NCI-H345 treated with DMSO at 0.1 percent for 48 hours (cell line): Measurements from ENCODE around the gene NFIL3.
"Not testable (repeated sequence)": the region's sequence is repeated elsewhere in the genome, so short reads cannot be mapped to it uniquely, and the experiment has no call there.

ENCODE experiments used
- DNase-seq: peaks from one replicate; lab custom pipeline; 2025; ENCODE audit not compliant: unreplicated experiment; lab: John Stamatoyannopoulos, UW

Gene NFIL3, protein sequence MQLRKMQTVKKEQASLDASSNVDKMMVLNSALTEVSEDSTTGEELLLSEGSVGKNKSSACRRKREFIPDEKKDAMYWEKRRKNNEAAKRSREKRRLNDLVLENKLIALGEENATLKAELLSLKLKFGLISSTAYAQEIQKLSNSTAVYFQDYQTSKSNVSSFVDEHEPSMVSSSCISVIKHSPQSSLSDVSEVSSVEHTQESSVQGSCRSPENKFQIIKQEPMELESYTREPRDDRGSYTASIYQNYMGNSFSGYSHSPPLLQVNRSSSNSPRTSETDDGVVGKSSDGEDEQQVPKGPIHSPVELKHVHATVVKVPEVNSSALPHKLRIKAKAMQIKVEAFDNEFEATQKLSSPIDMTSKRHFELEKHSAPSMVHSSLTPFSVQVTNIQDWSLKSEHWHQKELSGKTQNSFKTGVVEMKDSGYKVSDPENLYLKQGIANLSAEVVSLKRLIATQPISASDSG

DNA sequence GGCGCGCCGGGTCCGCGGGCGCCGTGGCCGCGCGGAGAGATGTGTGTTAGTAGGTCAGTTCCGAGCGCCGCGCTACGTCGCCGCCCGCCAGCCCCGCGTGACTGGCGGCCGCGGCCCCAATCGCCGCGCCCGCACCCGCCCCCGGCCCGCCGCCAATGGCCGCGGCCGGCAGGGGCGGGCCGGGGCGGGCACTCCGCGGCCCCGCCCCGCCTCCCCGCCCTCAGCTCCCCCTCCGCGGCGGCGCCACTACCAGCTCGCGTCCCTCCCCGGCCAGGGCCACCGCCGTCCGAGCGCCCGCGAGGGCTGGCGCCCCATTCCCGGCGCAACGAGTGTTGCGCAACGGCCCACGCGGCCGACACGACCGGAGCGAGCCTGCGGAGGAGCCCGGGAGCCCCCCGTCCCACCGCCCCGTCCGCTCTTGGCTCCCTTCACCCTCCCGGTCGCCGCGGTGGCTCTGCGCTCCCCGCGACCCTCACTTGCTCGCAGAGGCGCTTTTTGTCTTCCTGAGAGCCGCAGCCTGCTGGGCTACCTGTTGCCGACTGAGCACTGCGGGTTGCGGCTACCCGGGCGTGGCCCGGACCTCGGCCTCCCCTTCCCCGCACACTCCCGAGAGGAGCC lies at the start of gene NFIL3:
Gene NFIL3 (minus strand): TSS at position 48 of the 618 bp plus-strand sequence. CDS start 13,098 bp downstream, outside the sequence.
- peak; percentile 24 for DNase-seq

DNA sequence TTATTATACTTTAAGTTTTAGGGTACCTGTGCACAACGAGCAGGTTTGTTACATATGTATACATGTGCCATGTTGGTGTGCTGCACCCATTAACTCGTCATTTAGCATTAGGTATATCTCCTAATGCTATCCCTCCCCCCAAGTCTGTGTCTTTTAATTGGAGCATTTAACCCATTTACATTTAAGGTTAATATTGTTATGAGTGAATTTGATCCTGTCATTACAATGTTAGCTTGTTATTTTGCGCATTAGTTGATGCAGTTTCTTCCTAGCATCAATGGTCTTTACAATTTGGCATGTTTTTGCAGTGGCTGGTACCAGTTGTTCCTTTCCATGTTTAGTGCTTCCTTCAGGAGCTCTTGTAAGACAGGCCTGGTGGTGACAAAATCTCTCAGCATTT lies 47.9 kb upstream of the NFIL3 start:
- DNase-seq = not testable (repeated sequence)

DNA sequence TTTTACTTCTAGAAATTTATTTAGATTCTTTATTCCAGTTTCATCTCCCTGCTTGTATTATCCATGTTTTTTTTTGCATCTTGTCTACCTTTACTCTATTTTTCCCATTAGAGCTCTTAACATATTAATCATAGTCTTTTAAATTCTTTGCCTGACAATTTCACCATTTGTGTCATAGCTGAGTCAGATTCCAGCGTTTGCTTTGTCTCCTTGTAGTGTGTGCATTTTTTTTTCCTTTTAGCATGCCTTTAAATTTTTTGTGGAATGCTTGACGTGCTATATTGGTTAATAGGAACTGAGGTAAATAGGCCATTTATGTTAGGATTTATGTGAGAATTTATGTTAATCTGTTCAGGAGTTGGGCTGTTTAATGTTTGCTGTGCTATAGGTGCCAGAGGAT lies 41.8 kb upstream of the NFIL3 start:
- DNase-seq = no peak

DNA sequence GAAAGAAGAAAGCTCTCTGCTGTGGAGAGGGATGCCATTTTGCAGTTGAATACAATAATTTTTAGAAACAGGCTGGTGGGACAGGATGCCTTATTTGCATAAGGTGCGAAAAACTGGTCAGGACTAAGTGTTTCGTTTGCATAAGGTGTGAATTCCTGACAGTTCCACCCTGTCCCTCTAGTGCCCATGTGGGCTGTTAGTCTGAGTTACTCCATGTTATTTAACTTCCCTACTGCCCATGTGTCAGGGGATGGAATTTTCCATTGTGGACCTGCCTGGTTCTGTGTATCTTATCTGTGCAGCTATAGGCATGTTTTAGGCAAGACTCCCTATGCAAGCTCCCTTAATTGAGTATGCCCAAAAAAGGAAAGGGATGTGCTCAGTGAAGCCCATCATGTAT lies 35.3 kb upstream of the NFIL3 start:
- no peak for DNase-seq

DNA sequence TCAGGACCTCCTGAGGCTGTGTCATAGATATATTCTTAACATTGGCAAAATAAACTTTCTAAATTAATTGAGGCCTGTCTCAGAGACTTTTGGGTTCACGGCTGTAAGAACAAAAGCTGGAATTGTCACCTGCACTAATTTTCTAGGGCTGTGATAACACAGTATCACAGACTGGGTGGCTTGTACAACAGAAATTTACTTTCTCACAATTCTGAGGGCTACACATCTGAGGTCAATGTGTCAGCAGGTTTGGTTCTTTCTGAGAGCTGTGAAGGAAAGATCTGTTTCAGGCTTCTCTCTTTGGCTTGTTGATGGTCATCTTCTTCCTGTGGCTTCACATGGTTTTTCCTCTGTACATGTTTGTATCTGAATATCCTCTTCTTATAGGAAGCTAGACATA lies 29.2 kb upstream of the NFIL3 start:
- DNase-seq = no peak

DNA sequence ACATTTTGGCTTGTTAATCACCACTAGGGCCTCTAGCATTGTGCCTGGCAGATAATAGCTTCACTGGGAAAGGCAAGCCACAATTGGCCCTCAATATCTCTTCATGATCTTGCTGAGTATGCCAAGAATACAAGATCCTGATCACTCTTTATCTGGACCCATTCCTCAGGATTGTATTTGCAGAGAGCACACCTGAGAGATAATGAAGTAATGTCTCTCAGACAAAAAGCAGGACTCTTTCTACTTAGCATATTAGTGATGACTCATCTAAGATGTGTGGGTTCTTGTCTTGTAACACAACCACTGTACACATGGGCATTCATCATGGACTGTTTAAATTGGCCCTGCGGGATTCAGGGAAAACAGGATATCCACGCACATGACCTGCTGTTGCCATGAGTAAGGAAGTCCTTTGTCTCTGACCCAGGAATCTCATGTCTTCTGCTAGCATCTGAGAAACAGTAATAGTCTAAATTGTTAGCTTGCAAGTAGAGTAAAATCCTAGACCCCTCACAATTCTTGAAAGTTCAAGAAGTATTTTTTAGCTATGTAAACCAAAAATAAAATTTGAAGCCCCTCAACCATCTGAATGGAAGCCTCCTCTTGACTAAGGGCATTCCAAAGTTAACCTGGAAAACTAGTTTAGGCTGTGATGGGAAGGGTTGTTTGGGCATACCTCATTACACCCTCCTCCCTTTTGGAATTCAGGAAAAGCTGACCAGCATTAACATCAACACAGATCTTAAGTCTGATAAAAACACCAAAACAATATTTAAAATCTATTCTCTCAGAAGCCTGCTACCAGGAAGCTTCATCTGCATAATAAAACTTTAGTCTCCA lies 28.0 kb upstream of the NFIL3 start:
- DNase-seq = no peak

DNA sequence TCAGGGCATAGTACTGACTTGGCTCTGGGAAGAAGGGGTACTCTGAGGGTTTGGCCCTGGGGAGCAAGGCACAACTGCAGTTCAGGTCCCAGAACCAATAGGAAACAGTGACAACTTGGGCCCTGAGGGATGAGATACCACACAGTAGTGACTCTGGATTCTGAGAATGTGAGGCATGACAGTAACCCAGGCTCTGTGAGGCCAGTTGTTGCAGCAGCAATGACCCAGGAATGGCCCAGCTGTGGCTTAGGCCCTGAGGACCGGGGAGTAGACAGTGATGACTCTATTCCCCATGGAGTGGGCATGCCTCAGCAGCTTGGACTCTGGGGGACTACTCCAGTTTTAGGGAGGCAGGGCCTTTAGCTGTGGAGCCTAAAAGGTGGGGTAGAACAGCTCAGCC lies 21.5 kb upstream of the NFIL3 start:
- no peak for DNase-seq

DNA sequence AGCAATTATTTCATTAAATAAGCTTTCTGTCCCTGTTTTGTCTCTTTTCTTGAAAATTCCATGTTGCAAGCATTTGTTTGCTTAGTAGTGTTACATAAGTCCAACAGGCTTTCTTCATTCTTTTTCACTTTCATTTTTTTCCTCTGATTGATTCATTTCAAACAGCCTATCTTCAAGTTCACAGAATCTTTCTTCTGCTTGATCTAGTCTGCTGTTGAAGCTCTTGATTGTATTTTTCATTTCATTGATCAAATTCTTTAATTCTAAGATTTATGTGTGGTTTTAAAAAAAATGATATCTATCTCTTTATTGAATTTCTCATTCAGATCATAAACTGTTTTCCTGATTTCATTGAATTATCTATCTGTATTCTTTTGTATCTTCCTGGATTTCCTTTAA lies 20.4 kb upstream of the NFIL3 start:
- DNase-seq = no peak

DNA sequence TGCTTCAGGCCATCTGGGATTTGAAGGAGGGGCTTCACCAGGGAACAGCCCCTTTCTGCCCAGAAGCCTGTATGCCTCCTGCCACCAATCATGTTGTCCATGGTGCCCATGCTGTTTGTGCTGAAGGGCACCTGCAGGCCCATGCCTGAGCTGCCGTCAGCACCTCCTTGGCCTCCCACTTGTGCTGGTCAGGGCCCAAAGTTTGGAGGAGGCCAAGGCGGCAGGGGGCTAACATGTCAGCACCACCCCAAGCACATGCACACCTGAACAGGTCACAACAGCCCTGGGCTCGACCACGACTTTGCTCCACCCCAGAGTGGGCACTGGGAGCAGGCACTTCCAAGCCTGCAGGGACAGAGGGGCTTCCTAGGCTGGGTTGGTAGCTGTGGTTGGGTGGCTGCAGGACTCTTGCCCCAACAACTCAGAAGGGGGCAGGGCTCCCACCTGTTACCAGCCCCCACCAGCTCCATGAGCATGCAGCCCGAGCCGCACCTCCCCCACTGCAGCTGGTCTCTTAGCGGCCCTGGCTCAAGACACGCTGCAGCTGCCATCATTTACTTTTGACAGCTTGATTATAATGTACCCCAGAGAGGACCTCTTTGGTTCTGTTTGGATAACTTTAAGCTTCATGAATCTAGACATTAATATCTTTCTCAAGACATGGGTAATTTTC lies 19.8 kb upstream of the NFIL3 start:
- no peak for DNase-seq

DNA sequence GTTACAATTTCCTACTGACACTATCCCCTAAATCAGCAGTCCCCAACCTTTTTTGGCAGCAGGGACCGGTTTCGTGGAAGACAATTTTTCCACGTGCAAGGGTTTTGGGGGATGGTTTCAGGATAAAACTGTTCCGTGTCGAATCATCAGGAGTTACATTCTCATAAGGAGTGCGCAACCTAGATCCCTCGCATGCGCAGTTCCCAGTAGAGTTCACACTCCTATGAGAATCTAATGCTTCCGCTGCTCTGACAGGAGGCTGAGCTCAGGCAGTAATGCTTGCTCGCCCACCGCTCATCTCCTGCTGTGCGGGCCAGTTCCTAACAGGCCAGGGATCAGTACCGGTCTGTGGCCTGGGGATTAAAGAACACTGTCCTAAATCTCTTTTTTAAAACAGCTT lies 13.2 kb upstream of the NFIL3 start:
- no peak for DNase-seq

DNA sequence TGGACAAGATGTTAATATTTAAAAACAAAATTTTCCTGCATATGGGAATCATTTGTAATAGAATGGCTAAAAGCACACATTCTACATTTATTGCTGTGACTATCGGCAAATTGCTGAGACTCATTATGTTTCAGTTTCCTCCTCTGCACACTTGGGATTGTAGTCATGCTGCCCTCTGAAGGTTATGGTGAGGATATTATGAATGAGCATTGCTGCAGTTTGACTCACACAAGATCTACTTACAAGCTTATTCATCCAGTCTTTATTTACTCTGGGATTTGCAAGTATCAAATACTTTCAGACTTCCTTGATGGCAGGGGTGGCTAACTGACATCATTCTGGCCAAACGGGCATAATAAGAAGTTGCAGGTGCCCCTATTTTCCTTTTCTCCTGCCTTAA lies 9.5 kb upstream of the NFIL3 start:
- no peak for DNase-seq

DNA sequence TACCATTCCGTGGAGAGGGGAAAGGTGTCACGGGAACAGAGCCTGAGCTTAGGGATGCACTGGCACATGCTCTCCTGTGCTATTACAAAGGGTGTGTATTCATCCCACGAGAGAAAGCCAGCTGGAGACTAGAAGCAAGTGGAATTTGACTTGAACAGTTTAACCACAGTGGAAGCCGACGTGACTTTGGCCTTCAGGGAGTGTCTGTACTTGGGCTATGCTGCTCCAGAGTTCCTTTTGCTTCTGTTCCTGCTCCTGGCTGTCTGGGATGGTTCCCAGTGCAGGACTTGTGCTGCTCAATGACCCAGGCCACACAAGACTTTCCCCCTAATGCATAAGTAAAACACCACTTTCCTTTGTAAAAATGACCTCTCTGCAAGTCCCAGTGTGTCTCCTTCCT lies 7.9 kb upstream of the NFIL3 start:
- no peak for DNase-seq

DNA sequence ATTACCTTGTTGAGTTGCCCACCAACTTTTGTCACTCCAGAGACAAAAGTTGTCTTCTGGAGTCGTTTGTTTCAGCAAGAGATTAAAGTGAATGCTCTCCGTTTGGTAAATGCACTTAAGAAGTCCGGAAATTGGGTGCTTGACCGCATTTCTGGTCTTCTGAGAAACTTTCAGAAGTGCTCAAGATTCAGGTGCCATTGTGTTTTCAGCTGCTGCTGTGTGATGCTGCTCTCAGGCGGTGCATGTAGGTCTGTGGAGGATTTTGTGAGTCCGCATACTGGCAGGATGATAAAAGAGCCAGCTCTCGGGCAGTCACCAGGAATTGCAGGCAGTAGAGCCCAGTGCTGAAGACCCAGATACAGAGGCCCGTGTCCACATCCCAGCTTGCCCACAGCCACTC lies 5.9 kb upstream of the NFIL3 start:
- DNase-seq = no peak

DNA sequence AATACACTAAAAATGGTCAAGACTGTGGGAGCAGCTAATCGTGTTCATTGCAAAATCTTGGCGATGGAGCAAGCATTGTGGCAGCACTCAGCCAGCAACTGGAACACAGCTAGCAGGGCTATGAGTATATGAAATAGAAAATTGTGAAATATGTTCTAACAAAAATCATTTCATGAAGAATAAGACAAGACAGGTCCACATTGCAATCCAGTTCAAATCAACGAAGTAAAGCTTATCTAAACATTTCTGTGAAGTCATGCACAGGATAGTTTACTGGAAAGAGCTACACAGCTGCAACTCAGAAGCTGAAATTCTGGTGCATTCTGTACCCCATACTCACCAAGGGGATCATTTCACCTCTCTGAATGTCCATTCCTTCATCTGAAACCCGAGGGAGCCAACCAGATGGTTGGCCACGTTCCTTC lies 5.3 kb upstream of the NFIL3 start:
- DNase-seq = no peak

DNA sequence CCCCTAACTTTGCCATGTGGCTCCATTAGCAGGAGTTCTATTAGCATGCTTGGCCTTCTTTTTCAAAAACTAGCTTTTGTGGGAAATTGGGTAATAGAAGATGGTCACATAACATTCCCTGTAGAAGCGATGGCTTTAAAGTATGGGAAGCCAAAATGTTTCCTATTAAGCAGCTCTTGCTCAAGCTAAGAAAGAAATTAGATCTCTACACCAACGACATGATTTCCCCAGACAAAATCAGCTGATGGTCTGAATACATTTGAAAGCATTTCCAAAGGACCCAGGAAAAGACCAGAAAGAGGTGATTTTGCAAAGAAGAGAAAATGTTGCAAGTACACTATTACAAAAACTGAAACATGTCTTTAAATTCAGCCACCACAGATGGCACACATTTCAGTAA lies 4.8 kb upstream of the NFIL3 start:
- no peak for DNase-seq

DNA sequence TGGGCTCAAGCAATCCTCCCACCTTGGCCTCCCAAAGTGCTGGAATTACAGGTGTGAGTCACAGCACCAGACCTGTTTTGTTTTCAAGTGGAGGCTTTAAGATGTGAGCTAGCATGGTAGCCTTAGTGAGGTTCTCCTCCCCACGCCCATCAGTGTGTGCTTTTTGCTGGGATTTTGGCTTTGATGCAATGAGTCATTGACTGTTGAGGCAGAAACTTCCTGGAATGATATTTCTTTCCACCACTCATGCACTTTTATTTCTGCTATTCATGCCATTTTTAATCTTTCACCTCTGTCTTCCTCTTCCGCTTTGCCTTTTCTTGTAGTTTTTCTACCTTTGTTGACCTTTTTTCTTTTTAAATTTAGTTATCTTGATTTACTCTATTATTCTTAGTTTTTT lies 4.2 kb upstream of the NFIL3 start:
- no peak for DNase-seq

DNA sequence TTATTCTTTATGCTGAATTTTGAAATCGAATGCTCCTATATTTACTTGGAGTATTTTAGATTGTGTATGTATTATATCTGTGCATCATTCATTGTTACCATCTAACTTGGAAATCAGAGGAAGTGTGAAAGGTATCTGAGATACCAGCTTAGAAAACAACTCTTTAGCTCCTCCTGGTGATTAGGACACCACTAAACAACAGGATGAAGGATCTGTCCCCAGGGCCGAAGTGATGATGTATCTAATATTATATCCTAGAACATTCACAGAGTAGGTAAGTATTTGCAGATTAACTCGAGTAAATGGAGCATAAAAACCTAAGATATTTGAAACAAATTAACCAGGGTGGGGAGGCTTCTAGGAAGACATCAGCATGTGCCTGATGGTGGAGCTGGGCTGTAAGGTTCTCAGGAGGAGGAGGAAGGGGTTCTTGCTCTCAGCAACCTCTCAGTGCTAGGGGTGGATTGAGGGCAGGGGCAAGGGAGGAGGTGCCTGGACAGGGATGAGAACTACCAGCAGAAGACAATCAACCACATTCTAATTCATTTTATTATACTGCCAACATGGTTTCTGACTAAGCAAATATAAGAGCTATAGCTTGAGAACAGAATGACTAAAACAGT lies 2.6 kb upstream of the NFIL3 start:
- DNase-seq = peak; percentile 20

DNA sequence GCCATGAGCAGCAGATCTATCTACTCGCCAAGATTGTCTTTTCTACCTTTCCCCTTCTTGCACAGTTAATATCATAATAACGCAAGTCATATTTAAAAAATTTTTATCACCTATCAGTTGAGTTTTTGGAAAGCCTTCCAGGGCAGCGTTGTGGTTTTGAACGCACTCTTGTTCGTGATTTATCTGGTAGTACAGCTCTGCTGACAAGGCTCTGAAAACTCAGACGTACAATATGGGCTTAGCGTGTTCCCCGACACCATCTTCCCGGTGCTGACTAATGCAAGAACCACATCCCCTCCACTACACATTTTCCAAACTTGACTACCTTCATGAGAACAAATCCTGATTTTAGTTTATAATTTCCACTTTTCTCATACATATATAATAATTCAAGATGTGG lies 1.6 kb upstream of the NFIL3 start:
- DNase-seq = no peak

DNA sequence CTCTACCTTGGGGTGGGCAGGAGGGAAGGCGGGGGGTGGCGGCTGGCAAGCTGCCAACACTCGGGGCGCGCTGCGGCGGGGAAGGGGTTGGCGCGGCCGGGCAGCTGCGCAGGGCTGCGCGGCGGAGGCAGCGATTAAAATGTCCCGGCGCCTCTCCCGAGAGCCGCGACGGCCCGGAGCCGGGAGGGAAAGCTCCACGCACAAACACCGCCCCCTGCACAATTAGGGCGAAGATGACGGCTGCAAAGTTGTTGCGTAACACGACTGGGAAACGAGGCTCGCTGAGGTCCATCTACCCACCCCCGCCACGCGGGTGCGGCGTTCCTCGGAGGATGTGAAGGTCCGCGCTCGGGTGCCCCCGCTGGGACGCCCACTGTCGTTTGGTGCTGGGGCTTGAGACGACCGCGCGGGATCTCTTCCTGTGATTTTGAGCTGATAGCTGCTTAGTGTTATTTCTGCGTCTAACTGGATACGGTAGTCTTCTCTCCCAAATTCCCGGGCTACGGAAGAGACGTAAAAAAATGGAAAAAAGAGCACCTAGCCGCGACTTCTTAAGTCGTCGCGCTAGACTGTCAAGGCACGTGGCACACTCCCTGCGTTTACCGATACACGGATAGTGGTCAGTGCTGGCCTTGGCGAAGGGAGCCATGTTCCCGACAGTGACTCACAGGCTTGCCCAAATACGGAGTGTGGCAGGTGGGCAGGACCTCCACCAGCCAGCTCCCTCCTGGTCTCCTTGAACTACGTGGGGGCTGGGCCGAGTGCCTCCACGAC lies 958 bp upstream of the NFIL3 start:
- no peak for DNase-seq
